OCI-LY3 (cell line): ENCODE measurements around the gene NAV2.

Experiments
- H2AFZ ChIP-seq: fragments of 200-600, 300-600 bp; shearing (Covaris generic); 2 replicates; pipeline ENCODE4 v1.6.0; 2014; ENCODE audit warnings: antibody characterized with exemption, low read depth, low read length
- H3K27ac ChIP-seq: fragments of 200-600, 300-600 bp; sonication (generic); 2 replicates; pipeline ENCODE4 v1.5.1; 2014; ENCODE audit warnings: mild to moderate bottlenecking, low read length, moderate library complexity, mixed read lengths
- H3K27me3 ChIP-seq: fragments of 200-600, 300-600 bp; sonication (generic); 2 replicates; pipeline ENCODE4 v1.6.1; 2014; ENCODE audit warnings: low read depth, low read length, mixed read lengths
- H3K36me3 ChIP-seq: fragments of 200-600, 300-600 bp; sonication (generic); replicated peaks from 2 replicates; pipeline ENCODE3; 2014; ENCODE audit warnings: low read depth, low read length, mixed read lengths
- H3K4me1 ChIP-seq: fragments of 300-600, 200-600 bp; sonication (generic); 2 replicates; pipeline ENCODE4 v1.6.1; 2014; ENCODE audit warnings: low read length, mixed read lengths
- H3K4me2 ChIP-seq: fragments of 200-600, 300-600 bp; sonication (generic); 2 replicates; pipeline ENCODE4 v1.6.1; 2014; ENCODE audit warnings: low read length, mixed read lengths
- H3K4me3 ChIP-seq: fragments of 300-600, 200-600 bp; sonication (generic); 2 replicates; pipeline ENCODE4 v1.5.1; 2014; ENCODE audit warnings: antibody characterized with exemption, mild to moderate bottlenecking, low read length, moderate library complexity
- H3K79me2 ChIP-seq: fragments of 300-600, 200-600 bp; shearing (Covaris generic); 2 replicates; pipeline ENCODE4 v1.6.1; 2014; ENCODE audit warnings: mild to moderate bottlenecking, low read length, mixed read lengths
- H3K9ac ChIP-seq: fragments of 300-600, 200-600 bp; shearing (Covaris generic); 2 replicates; pipeline ENCODE4 v1.6.0; 2014; ENCODE audit warnings: mild to moderate bottlenecking, low read length, moderate library complexity
- H3K9me3 ChIP-seq: fragments of 200-600, 300-600 bp; shearing (Covaris generic); 2 replicates; pipeline ENCODE4 v1.6.1; 2014; ENCODE audit warnings: low read length, mixed read lengths; ENCODE audit not compliant: insufficient read depth
- H4K20me1 ChIP-seq: fragments of 200-600, 300-600 bp; sonication (generic); 2 replicates; pipeline ENCODE4 v1.6.1; 2016; ENCODE audit warnings: low read length, mixed read lengths; ENCODE audit not compliant: insufficient read depth
- EZH2phosphoT487 ChIP-seq: fragments of 200-600 bp; shearing (Covaris generic); IDR thresholded peaks from 2 replicates; pipeline ENCODE4 v1.6.1; 2018; ENCODE audit warnings: antibody characterized with exemption, mixed run types, low read depth
- TF ChIP-seq, protein P1 (sequence below): fragments of 200-600, 300-600 bp; sonication (generic); IDR thresholded peaks from 2 replicates; pipeline ENCODE4 v1.5.1; 2014; ENCODE audit warnings: antibody characterized with exemption, low read length, low read depth

Gene NAV2

DNA sequence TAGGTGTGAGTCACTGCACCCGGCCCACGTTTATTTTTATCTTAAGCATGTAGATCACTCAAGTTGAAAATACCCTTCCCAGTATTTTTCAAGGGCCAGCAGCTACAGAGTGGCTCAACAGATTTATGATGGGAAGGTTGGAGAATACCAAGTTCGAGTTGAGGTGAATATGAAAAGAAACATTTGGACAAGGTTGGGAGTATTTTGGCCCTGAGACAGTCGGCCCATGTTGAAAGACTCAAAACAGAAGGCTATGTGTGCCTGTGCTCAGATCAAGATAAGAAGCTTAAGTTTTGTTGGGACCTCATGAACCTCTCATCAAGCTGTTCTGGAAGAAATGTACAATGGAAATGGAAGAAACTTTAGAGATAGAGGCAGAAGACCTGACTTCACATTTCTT is 248.6 kb downstream of the NAV2 start:
- Histone ChIP-seq H3K36me3 (no peaks in the 10 kb centered on the region), H3K4me1 (peaks cover 68% of the 10 kb centered on the region), H3K9ac (no peak overlapping the region), H3K4me3 (no peak overlapping the region), H3K9me3 (no peaks in the 10 kb centered on the region), H3K4me2 (no peak overlapping the region), H4K20me1 (no peaks in the 10 kb centered on the region), H3K27ac (no peak overlapping the region), H3K27me3 (peaks cover 10% of the 10 kb centered on the region), H2AFZ (no peak overlapping the region), H3K79me2 (no peaks in the 10 kb centered on the region)
- TF ChIP-seq, protein P1, sequence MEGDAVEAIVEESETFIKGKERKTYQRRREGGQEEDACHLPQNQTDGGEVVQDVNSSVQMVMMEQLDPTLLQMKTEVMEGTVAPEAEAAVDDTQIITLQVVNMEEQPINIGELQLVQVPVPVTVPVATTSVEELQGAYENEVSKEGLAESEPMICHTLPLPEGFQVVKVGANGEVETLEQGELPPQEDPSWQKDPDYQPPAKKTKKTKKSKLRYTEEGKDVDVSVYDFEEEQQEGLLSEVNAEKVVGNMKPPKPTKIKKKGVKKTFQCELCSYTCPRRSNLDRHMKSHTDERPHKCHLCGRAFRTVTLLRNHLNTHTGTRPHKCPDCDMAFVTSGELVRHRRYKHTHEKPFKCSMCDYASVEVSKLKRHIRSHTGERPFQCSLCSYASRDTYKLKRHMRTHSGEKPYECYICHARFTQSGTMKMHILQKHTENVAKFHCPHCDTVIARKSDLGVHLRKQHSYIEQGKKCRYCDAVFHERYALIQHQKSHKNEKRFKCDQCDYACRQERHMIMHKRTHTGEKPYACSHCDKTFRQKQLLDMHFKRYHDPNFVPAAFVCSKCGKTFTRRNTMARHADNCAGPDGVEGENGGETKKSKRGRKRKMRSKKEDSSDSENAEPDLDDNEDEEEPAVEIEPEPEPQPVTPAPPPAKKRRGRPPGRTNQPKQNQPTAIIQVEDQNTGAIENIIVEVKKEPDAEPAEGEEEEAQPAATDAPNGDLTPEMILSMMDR: no peak
- no peak for TF ChIP-seq EZH2phosphoT487

DNA sequence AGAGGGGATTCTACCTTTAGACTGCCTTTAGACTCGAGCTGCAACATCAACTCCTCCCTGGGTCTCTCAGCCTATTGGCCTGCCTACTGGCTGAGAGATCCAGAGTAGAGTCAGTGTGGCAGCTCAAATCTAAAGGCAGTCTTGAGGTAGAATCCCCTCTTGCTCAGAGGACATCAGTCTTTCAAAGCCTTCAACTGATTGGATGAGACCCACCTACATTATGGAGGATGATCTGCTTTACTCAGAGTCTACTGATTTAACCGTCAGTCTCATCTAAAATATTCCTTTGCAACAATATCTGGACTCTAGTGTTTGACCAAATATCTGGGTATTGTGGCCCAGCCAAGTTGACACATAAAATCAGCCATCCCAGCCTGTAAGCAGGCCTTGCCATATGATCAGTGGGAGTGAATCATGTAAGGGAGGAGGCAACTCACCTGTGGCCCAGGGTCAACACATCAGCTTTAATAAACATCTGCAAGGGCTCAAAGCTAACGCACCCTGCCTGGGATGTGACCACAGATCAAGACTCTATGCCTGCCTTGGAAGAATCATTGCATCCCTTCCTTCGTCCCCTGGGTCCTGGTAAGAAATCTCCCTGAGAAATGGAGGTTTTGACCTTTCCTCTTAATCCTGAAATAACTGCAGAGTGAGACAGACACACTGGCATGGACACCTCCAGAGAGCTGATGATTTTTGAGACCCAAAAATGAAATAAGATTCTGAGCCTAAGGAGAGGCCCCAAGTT is 249.6 kb downstream of the NAV2 start:
- Histone ChIP-seq H4K20me1 (no peaks in the 10 kb centered on the region), H3K4me3 (no peak overlapping the region), H3K36me3 (no peaks in the 10 kb centered on the region), H3K27me3 (peaks cover 16% of the 10 kb centered on the region), H3K79me2 (no peaks in the 10 kb centered on the region), H3K9me3 (no peaks in the 10 kb centered on the region), H2AFZ (no peak overlapping the region), H3K4me2 (no peak overlapping the region), H3K4me1 (peaks cover 76% of the 10 kb centered on the region), H3K9ac (no peak overlapping the region), H3K27ac (no peak overlapping the region)
- TF ChIP-seq EZH2phosphoT487: no peak
- TF ChIP-seq, protein P1: no peak

DNA sequence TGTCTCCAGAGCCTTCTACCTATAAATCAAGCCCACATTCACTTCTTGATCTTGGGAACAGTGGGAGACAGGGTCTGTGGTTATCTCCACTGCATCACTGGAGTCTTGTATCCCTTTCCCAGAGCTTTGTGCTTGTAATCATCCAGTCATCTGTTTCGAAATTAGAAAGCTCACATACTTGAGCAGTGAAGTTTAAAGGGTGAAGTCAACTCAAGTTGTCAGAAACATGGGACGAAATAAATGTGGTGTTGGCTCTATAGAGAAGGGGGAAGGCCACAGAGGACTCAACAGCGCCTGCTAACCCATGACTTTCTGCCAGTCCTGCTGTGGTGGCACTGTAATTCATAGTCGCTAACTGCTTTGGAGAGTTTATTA is 250.2 kb downstream of the NAV2 start:
- Histone ChIP-seq H3K9me3 (no peaks in the 10 kb centered on the region), H3K36me3 (no peaks in the 10 kb centered on the region), H3K9ac (no peak overlapping the region), H4K20me1 (no peaks in the 10 kb centered on the region), H3K4me1 (peaks cover 75% of the 10 kb centered on the region), H3K4me2 (peak overlapping the region; percentile 89; the same call in 1 of the 2 replicates), H3K79me2 (no peaks in the 10 kb centered on the region), H3K27me3 (peaks cover 22% of the 10 kb centered on the region), H3K4me3 (no peak overlapping the region), H2AFZ (no peak overlapping the region), H3K27ac (no peak overlapping the region)
- TF ChIP-seq, protein P1: no peak
- TF ChIP-seq EZH2phosphoT487: no peak

DNA sequence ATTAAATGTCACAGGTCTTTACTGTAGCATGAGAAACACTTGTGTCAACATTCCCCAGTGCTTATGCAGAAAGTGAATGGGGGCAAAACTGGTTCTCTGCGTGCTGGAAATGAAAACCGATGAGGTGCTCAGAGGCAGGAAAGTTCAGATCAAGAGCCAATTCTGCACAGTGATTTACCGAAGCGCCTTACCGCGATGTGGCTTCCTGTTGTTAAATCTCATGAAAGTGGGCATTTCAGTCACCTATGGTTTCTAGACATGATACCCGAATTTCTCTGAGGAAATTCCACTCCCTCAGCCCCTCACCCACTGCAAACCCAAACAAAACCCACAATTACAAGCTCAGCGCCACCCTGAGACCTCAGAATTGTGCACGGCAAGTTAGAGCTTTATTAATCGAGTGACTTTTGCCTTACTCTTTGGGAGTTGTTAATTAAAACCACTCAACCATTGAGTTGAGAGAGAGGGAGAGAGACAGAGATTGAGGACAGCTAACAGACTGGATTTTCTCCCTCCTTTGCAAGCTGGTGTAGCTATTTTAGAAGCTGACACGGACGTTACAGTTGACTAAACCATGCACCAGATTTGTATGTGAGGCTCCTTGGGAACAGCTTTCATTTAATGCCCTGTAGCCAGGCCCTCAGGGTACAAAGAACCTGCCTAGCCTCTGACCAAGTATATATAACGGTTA is 251.2 kb downstream of the NAV2 start:
- TF ChIP-seq EZH2phosphoT487: no peak
- TF ChIP-seq, protein P1: peak; percentile 20
- H3K27me3 ChIP-seq: peaks cover 29% of the 10 kb centered on the region
- H3K27ac ChIP-seq: peak overlapping the region; percentile 31; the same call in 1 of the 2 replicates

More for the DNA sequence above, 251.2 kb downstream of the NAV2 start:
- peak overlapping the region; percentile 55; the same call in 1 of the 2 replicates for H2AFZ ChIP-seq
- H3K36me3 ChIP-seq: no peaks in the 10 kb centered on the region
- H3K9me3 ChIP-seq: no peaks in the 10 kb centered on the region
- H3K9ac ChIP-seq: peak overlapping the region; percentile 33; the same call in 1 of the 2 replicates
- no peaks in the 10 kb centered on the region for H4K20me1 ChIP-seq
- H3K4me1 ChIP-seq: peaks cover 75% of the 10 kb centered on the region
- no peaks in the 10 kb centered on the region for H3K79me2 ChIP-seq
- H3K4me2 ChIP-seq: peak overlapping the region; percentile 89
- peak overlapping the region; percentile 69 for H3K4me3 ChIP-seq
